ENCODE data around the gene PAFAH1B2.

DNA sequence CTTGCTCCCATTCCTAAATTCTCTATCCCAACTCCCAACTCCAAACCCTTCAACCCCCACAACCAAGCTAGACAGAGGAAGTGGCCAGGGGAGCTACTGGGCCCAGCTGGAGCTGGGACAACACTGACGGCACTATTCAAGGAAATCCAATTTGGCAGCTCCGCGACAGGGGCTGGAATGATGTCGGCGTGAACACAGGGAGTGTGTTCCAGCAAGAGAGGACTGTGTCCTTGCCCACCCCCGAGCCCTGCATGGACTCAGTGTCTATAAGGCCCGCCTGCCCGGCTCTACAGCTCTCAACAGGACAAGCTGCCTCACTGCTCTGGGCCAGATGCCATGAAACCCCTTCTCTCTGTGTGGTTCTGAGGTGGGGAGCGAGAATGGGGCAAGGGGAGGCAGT is 76.5 kb downstream of the PAFAH1B2 start:
- no peak for TF ChIP-seq POLR2A (IDR thresholded peaks at IDR 0.05)
- TF ChIP-seq, protein P1, sequence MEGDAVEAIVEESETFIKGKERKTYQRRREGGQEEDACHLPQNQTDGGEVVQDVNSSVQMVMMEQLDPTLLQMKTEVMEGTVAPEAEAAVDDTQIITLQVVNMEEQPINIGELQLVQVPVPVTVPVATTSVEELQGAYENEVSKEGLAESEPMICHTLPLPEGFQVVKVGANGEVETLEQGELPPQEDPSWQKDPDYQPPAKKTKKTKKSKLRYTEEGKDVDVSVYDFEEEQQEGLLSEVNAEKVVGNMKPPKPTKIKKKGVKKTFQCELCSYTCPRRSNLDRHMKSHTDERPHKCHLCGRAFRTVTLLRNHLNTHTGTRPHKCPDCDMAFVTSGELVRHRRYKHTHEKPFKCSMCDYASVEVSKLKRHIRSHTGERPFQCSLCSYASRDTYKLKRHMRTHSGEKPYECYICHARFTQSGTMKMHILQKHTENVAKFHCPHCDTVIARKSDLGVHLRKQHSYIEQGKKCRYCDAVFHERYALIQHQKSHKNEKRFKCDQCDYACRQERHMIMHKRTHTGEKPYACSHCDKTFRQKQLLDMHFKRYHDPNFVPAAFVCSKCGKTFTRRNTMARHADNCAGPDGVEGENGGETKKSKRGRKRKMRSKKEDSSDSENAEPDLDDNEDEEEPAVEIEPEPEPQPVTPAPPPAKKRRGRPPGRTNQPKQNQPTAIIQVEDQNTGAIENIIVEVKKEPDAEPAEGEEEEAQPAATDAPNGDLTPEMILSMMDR (IDR thresholded peaks at IDR 0.05), result no peak

All from testis (tissue), 2 donors.